ENCODE results near the gene LEF1. TPM values are rescaled to one million over a fixed set of nuclear protein-coding genes. Genes with fewer than 3 reads are reported as not detected.

LEF1 gene
- total and polyA plus RNA-seq, 8 donors: 4.1 to 49.4 (median 33.8) TPM

DNA sequence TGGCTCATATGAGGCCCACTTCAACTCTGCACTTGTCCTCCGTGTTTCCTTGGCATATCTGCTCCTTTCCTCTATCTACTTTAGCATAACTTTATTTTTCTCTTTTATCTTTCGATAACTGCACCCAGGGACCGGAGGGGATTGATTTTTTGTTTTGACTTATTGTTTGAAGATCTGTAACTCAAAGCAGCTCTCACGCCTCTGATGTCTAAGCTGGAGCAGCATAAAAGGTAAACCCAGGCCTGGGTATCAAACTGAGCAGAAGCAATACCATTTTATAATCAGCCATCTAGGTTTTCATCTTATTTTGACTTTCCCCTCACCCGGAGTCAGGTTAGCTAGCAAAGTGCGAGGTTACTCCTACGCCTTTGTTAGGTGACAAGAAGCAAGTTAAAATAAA, 28.4 kb downstream of the LEF1 start:
- no peaks in the 10 kb centered on the region for H3K4me1 ChIP-seq
- no peak for ATAC-seq

DNA sequence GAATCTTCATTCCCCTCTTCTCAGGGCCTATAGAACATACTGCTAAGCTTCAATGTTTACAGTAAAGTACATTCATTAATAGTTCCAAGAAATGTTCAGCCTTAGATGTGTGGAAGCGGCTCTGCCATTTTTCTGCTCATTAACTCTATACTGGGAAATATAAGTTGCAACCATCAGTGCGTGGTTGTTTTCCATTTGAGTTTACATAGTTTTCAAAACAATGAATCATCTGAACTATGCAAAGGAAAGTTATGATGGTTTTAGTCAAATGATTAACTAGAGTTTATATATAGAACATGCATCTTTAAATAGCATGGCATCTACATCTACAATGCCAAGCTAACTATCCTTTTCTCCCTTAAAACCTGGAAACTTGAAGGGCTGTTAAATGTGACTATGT, 29.6 kb downstream of the LEF1 start:
- intact Hi-C loops (cut with DNase I): no loop called here
- no peak for TF ChIP-seq CTCF (IDR thresholded peaks at IDR 0.05)
- H3K36me3 ChIP-seq: no peaks in the 10 kb centered on the region

More for the DNA sequence above, 28.4 kb downstream of the LEF1 start:
- no peak for TF ChIP-seq CTCF (IDR thresholded peaks at IDR 0.05)
- no peaks in the 10 kb centered on the region for H3K36me3 ChIP-seq
- no peak overlapping the region for H3K27ac ChIP-seq
- no peak for DNase-seq
- intact Hi-C loops (cut with DNase I): no loop called here
- H3K9me3 ChIP-seq: no peaks in the 10 kb centered on the region
- H3K4me3 ChIP-seq: no peak overlapping the region
- H3K27me3 ChIP-seq: no peaks in the 10 kb centered on the region

DNA sequence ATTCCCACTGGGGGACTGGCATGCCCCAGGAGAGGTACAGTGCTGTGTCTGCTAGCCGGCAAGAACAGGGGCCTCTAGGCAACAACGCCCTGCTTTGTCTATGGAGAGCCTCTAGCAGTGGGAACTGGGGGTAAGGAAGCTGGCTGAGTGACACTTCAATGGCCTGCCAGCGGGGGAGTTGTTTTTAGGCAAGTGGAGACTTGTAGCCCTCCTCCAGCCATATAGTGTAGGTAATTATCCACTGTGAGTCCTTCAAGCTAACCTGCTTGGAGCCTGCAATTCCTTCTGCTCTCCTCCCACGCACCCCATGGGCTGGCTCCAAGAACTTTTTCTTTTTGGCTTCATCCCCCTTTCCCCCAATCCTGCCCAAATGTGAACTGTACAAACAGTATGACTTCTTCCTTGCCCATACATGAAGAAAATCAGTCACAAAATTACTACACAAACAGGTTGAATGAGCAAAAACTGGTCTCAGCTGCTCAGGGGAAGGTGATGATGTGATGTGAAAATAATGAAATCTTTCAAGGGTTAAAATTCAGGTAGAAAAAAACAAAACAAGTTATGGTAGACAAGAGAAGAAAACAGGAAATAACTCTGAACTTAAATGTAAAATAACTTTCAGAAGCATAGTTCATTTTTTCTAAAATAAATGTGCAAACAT, 33.1 kb downstream of the LEF1 start:
- Histone ChIP-seq H3K4me1 (no peaks in the 10 kb centered on the region), H3K9me3 (no peaks in the 10 kb centered on the region), H3K27me3 (no peaks in the 10 kb centered on the region), H3K36me3 (no peaks in the 10 kb centered on the region), H3K27ac (no peak overlapping the region), H3K4me3 (no peak overlapping the region)
- ATAC-seq: no peak
- DNase-seq: no peak
- intact Hi-C loops (cut with DNase I): no loop called here
- no peak for TF ChIP-seq CTCF (IDR thresholded peaks at IDR 0.05)

More for the DNA sequence above, 29.6 kb downstream of the LEF1 start:
- Histone ChIP-seq H3K4me1 (no peaks in the 10 kb centered on the region), H3K9me3 (no peaks in the 10 kb centered on the region), H3K27ac (no peak overlapping the region), H3K27me3 (no peaks in the 10 kb centered on the region), H3K4me3 (no peak overlapping the region)
- no peak for DNase-seq
- no peak for ATAC-seq

DNA sequence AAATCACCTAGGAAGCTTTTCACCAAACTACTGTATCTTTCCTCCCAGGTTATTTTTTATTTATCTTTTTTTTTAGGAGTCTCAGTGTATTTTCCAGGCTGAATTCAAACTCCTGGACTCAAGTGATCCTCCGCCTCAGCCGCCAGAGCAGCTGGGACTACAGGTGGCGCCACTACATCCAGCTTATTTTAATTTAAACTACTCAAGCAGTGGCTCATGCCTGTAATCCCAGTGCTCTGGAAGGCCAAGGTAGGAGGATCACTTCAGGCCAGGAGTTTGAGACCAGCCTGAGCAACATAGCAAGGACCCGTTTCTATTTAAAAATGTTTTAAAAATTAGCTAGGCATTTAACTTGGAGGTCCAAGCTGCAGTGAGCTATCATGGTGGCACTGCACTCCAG, 37.8 kb downstream of the LEF1 start:
- no peak overlapping the region for H3K4me3 ChIP-seq
- H3K27me3 ChIP-seq: no peaks in the 10 kb centered on the region
- no peak for ATAC-seq
- no peaks in the 10 kb centered on the region for H3K36me3 ChIP-seq
- DNase-seq: no peak
- no peaks in the 10 kb centered on the region for H3K4me1 ChIP-seq
- H3K9me3 ChIP-seq: no peaks in the 10 kb centered on the region
- TF ChIP-seq CTCF (IDR thresholded peaks at IDR 0.05): no peak
- no peak overlapping the region for H3K27ac ChIP-seq
- intact Hi-C loops (cut with DNase I): no loop called here

- Histone ChIP-seq H3K4me3 (no peak overlapping the region), H3K27ac (no peak overlapping the region), H3K9me3 (no peaks in the 10 kb centered on the region), H3K4me1 (no peaks in the 10 kb centered on the region), H3K36me3 (no peaks in the 10 kb centered on the region), H3K27me3 (no peaks in the 10 kb centered on the region)
- intact Hi-C loops (cut with DNase I): no loop called here
- no peak for ATAC-seq
- DNase-seq: no peak
- no peak for TF ChIP-seq CTCF (IDR thresholded peaks at IDR 0.05)
Observed at GRCh38 chr4:108129196-108129595, 39.5 kb downstream of the LEF1 start.

All from left lung (tissue), 10 donors.